Lung (tissue), 12 donors: ENCODE data around the gene NR2C1. TPM values are rescaled to one million over a fixed set of nuclear protein-coding genes. Genes with fewer than 3 reads are reported as not detected.

Experiments used
- ATAC-seq: fragments of 200-7000 bp; cut with Tn5 transposase; one replicate; pipeline ENCODE4 v1.9.1; 2020; ENCODE audit warnings: moderate number of reproducible peaks; ENCODE audit not compliant: insufficient read depth, low FRiP score
- DNase-seq, 3 donors: peaks; one replicate each; pipeline ENCODE4 v3.0.0-alpha.2; 2013 to 2017
- H3K27ac ChIP-seq, 2 donors: one replicate each; pipeline ENCODE4 v1.5.1; 2013; ENCODE audit warnings: mild to moderate bottlenecking in 2 of 2, moderate library complexity in 2 of 2, control low read depth in 1 of 2, inconsistent platforms in 1 of 2, low read depth in 1 of 2, low read length in 1 of 2
- H3K27me3 ChIP-seq, 3 donors: one replicate each; pipeline ENCODE4 v1.5.1; 2013; ENCODE audit warnings: low read length in 2 of 3; ENCODE audit not compliant: control insufficient read depth in 3 of 3, insufficient read depth in 3 of 3
- H3K36me3 ChIP-seq, 4 donors: one replicate each; pipeline ENCODE4 v1.5.1; 2013; ENCODE audit warnings: low read length in 4 of 4, mild to moderate bottlenecking in 1 of 4, moderate library complexity in 1 of 4; ENCODE audit not compliant: control insufficient read depth in 4 of 4, insufficient read depth in 4 of 4
- H3K4me1 ChIP-seq, 5 donors: one replicate each; pipeline ENCODE4 v1.5.1; 2013; ENCODE audit warnings: low read length in 5 of 5, mild to moderate bottlenecking in 2 of 5, moderate library complexity in 1 of 5; ENCODE audit not compliant: control insufficient read depth in 5 of 5, insufficient read depth in 5 of 5
- H3K4me3 ChIP-seq: one replicate; pipeline ENCODE4 v1.5.1; 2013; ENCODE audit warnings: mild to moderate bottlenecking, control low read depth, moderate library complexity
- H3K9ac ChIP-seq, 2 donors: one replicate each; pipeline ENCODE4 v1.5.1; 2013; ENCODE audit warnings: low read length in 2 of 2, control low read depth in 1 of 2; ENCODE audit not compliant: insufficient read depth in 1 of 2
- H3K9me3 ChIP-seq, 4 donors: one replicate each; pipeline ENCODE4 v1.5.1; 2013; ENCODE audit warnings: low read length in 3 of 4, mild to moderate bottlenecking in 1 of 4, moderate library complexity in 1 of 4; ENCODE audit not compliant: control insufficient read depth in 4 of 4, insufficient read depth in 3 of 4
- WGBS, 2 donors: extraction: QIAGEN DNeasy Blood & Tissue Kit; methylation state at CpG; one replicate each; pipeline ENCODE4 v1.1.7; 2013; 5-methylcytosine and 5-hydroxymethylcytosine counted together
- polyA plus RNA-seq, 2 donors: library from polyadenylated mRNA; stranded (reverse); fragments of 200-250 nt; gene quantifications; one replicate each; pipeline ENCODE4 v1.2.1, GENCODE V29; 2013
- total RNA-seq, 2 donors: library from RNA; depleted of rRNA in 1 of 2; stranded (reverse); fragments of >200 nt in 1 of 2; gene quantifications; one replicate each; pipeline ENCODE4 v1.2.1, GENCODE V29; 2014 to 2021
- TF ChIP-seq, protein P1 (sequence below): IDR thresholded peaks from 2 replicates; pipeline ENCODE4 v1.5.1; 2012; ENCODE audit warnings: mild to moderate bottlenecking; ENCODE audit errors: control extremely low read depth, extremely low read depth
- donor health status: control.
- donor health status: control.
- donor health status: Bipolar disorder and iron deficiency.
- donor health status: healthy.
- donor health status: DM: yes; HTN: yes; CAD: no.

Gene NR2C1
- total and polyA plus RNA-seq, 4 donors, result 8.6 to 85.2 (median 51.3) TPM

DNA sequence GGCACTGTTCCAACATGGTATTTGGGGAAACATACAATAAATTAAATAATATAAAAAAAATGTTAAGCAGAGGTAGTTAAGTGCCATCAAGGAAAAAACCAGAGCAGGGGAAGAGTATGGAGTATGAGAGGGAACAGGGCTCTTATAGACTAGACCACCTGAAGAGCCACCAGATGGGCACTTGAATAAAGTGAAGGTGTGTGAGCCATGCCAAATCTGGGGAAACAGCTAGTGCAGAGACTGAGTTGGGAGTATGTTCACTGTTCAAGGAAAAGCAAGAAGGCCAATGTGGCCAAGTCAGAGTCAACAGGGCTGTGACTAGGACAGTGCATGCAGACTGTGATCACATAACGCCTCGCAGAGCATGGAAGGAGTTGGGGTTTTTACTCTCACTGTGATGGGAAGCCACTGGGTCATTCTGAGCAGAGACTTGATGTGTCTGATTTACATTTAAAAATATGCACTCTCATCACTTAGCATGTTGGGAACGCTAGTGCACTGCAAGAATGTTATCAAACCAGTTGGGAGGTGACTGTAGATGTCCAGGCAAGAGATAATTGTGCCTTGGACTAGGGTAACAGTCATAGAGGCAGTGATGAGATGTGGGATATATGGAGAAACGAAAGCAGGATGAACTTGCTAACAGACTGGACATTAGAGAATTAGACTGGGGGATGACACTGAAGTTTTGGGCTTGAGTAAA lies 95.5 kb downstream of the NR2C1 start:
- ATAC-seq (no peak), DNase-seq (no peak)
- H3K36me3 ChIP-seq, result peaks cover 0 to 6% (median 0%) of the 10 kb centered on the region in 4 donors
- no peak overlapping the region for H3K4me3 ChIP-seq
- H3K9me3 ChIP-seq, result no peaks in the 10 kb centered on the region
- no peaks in the 10 kb centered on the region for H3K27me3 ChIP-seq
- peak overlapping the region in 1 of 2 donors; percentile 62 for H3K27ac ChIP-seq
- TF ChIP-seq, protein P1, sequence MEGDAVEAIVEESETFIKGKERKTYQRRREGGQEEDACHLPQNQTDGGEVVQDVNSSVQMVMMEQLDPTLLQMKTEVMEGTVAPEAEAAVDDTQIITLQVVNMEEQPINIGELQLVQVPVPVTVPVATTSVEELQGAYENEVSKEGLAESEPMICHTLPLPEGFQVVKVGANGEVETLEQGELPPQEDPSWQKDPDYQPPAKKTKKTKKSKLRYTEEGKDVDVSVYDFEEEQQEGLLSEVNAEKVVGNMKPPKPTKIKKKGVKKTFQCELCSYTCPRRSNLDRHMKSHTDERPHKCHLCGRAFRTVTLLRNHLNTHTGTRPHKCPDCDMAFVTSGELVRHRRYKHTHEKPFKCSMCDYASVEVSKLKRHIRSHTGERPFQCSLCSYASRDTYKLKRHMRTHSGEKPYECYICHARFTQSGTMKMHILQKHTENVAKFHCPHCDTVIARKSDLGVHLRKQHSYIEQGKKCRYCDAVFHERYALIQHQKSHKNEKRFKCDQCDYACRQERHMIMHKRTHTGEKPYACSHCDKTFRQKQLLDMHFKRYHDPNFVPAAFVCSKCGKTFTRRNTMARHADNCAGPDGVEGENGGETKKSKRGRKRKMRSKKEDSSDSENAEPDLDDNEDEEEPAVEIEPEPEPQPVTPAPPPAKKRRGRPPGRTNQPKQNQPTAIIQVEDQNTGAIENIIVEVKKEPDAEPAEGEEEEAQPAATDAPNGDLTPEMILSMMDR, result no peak
- 91 to 93% methylated on average over 4 of the region's 4 CpGs for WGBS, 2 donors
- H3K9ac ChIP-seq, result no peak overlapping the region
- peaks cover 0 to 2% (median 0%) of the 10 kb centered on the region in 5 donors for H3K4me1 ChIP-seq

GRCh38 chr12:94973221-94973620 lies 100.2 kb downstream of the NR2C1 start:
- Histone ChIP-seq H3K36me3 (peaks cover 3 to 16% (median 6%) of the 10 kb centered on the region in 4 donors), H3K27me3 (no peaks in the 10 kb centered on the region), H3K4me3 (no peak overlapping the region), H3K9ac (no peak overlapping the region), H3K4me1 (peaks cover 0 to 13% (median 0%) of the 10 kb centered on the region in 5 donors), H3K9me3 (no peaks in the 10 kb centered on the region), H3K27ac (no peak overlapping the region)
- TF ChIP-seq, protein P1, result no peak
- 88 to 89% methylated on average over 5 of the region's 5 CpGs for WGBS, 2 donors
- no peak for ATAC-seq
- peak in 2 of 3 donors; percentile 23 to 34 for DNase-seq

GRCh38 chr12:94972795-94973194 lies 100.6 kb downstream of the NR2C1 start:
- DNase-seq (no peak), ATAC-seq (no peak)
- H3K9ac ChIP-seq, result no peak overlapping the region
- peaks cover 3 to 16% (median 4%) of the 10 kb centered on the region in 4 donors for H3K36me3 ChIP-seq
- peaks cover 0 to 15% (median 0%) of the 10 kb centered on the region in 5 donors for H3K4me1 ChIP-seq
- H3K27ac ChIP-seq, result no peak overlapping the region
- H3K4me3 ChIP-seq, result no peak overlapping the region
- 87 to 95% methylated on average over 2 of the region's 2 CpGs for WGBS, 2 donors
- TF ChIP-seq, protein P1, result no peak
- no peaks in the 10 kb centered on the region for H3K27me3 ChIP-seq
- H3K9me3 ChIP-seq, result no peaks in the 10 kb centered on the region

GRCh38 chr12:94971923-94972322 lies 101.5 kb downstream of the NR2C1 start:
- H3K36me3 ChIP-seq, result peaks cover 3 to 16% (median 4%) of the 10 kb centered on the region in 4 donors
- no peak overlapping the region for H3K9ac ChIP-seq
- peaks cover 0 to 15% (median 0%) of the 10 kb centered on the region in 5 donors for H3K4me1 ChIP-seq
- 98 to 100% methylated on average over 2 of the region's 2 CpGs for WGBS, 2 donors
- TF ChIP-seq, protein P1, result no peak
- no peak overlapping the region for H3K27ac ChIP-seq
- no peaks in the 10 kb centered on the region for H3K27me3 ChIP-seq
- H3K4me3 ChIP-seq, result no peak overlapping the region
- no peak for DNase-seq
- no peaks in the 10 kb centered on the region for H3K9me3 ChIP-seq
- no peak for ATAC-seq
